Mammary epithelial cell (primary cell): Measurements from ENCODE around the gene MDFIC.

Source experiments
- EZH2 ChIP-seq: IDR thresholded peaks from 2 replicates; pipeline ENCODE4 v1.6.1; 2012; ENCODE audit warnings: low read length, inconsistent platforms, borderline replicate concordance
- TF ChIP-seq, protein P1 (sequence below), 2 donors: IDR thresholded peaks in 1 of 2; conservative IDR thresholded peaks in 1 of 2; 2 replicates each; pipeline ENCODE4 v1.5.1; 2011 to 2012; ENCODE audit warnings: inconsistent platforms in 2 of 2, low read length in 2 of 2, mild to moderate bottlenecking in 2 of 2, control low read depth in 1 of 2, low read depth in 1 of 2; ENCODE audit not compliant: insufficient read depth in 1 of 2; ENCODE audit errors: extremely low read depth in 1 of 2

DNA sequence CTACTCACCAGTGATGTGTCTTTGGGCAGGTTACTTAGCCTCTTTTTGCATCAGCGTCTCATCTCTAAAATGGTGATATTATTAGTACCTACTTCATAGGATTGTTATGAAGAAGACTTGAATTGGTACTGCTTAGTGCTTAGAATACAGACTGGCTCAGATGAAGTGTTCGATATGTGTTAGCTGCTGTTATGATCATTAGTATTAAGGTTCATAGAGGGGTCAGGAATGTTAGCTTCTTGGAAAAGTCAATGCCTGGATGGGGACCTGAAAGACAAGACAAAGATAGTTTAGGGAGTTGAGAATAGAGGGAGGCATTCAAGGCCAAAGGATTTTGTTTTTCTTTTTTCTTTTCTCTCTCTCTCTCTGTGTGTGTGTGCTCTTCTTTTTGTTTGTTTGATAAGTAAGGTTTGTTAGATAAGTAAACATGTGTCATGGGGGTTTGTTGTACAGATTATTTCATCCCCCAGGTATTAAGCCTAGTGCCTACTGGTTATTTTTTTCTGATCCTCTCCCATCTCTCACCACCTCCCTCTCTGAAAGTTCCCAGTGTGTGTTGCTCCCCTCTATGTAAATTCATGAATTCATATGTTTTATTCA is 63.3 kb downstream of the MDFIC start:
- no peak for TF ChIP-seq EZH2
- TF ChIP-seq, protein P1, sequence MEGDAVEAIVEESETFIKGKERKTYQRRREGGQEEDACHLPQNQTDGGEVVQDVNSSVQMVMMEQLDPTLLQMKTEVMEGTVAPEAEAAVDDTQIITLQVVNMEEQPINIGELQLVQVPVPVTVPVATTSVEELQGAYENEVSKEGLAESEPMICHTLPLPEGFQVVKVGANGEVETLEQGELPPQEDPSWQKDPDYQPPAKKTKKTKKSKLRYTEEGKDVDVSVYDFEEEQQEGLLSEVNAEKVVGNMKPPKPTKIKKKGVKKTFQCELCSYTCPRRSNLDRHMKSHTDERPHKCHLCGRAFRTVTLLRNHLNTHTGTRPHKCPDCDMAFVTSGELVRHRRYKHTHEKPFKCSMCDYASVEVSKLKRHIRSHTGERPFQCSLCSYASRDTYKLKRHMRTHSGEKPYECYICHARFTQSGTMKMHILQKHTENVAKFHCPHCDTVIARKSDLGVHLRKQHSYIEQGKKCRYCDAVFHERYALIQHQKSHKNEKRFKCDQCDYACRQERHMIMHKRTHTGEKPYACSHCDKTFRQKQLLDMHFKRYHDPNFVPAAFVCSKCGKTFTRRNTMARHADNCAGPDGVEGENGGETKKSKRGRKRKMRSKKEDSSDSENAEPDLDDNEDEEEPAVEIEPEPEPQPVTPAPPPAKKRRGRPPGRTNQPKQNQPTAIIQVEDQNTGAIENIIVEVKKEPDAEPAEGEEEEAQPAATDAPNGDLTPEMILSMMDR (conservative IDR thresholded peaks at IDR 0.05 in 1 of 2, IDR thresholded peaks at IDR 0.05 in 1 of 2; ENCODE audit: extremely low read depth in 1 of 2, insufficient read depth in 1 of 2, low read depth in 1 of 2, low read length in 2 of 2), result no peak
